ENCODE results near the gene VANGL2. TPM values are rescaled to one million over a fixed set of nuclear protein-coding genes. Genes with fewer than 3 reads are reported as not detected.

Gene VANGL2
- total RNA-seq, 4 donors from 2014 or later: 0.20 to 3.7 (median 2.7) TPM

DNA sequence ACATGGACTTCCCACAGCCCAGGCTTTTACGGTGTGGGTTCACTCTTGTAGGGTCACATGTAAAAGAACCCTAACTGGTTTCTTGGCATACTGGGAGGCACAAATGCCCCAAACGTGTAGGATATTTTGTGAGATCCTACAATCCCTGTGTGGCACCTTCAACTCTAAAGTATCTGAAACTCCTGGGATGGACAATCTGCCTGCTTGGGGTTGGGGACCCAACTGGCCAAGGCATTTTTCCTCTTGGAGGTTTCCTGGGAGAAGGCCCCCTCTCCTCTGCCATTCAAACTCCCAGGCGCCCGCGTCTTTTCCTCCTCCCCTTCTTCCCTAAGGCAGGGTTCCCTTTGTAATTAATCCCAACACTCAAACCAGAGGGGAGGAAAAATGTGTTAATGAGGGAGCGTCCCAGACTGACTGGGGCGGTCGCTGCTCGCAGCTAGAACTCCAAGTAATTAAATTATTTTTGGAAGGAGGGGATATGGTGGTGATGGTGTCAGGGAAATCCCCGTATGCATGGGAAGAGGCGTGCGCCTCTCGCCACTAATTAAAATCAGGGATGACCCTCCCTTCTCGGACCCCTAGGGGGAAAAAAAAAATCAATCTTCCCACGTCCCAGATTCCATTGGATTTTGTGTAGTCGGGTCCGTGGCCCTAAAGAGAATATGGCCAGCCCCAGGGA is 681 bp upstream of the VANGL2 start:
- Histone ChIP-seq H3K4me3 (peak overlapping the region; percentile 71 to 94 (median 90)), H3K9me3 (no peaks in the 10 kb centered on the region), H3K36me3 (no peaks in the 10 kb centered on the region), H3K27me3 (peaks cover 12% of the 10 kb centered on the region), H3K4me1 (peaks cover 0 to 20% (median 8%) of the 10 kb centered on the region in 4 donors), H3K27ac (peak overlapping the region; percentile 63 to 81 (median 78))
- in situ Hi-C loops (cut with MboI; ENCODE audit: low pct_ligation_motif_present in 1 of 4, low pct_unique_long_range_greater_than_20kb in 1 of 4, low sequenced_read_pairs in 3 of 4): no loop called here
- no peak for DNase-seq
- intact Hi-C loops (cut with DNase I; ENCODE audit: low total_unique reads): no loop called here
- TF ChIP-seq POLR2A (IDR thresholded peaks at IDR 0.05) (no peak), EP300 (IDR thresholded peaks at IDR 0.05; ENCODE audit: low read depth) (no peak), POLR2AphosphoS5 (IDR thresholded peaks at IDR 0.05) (no peak)
- TF ChIP-seq, protein P1, sequence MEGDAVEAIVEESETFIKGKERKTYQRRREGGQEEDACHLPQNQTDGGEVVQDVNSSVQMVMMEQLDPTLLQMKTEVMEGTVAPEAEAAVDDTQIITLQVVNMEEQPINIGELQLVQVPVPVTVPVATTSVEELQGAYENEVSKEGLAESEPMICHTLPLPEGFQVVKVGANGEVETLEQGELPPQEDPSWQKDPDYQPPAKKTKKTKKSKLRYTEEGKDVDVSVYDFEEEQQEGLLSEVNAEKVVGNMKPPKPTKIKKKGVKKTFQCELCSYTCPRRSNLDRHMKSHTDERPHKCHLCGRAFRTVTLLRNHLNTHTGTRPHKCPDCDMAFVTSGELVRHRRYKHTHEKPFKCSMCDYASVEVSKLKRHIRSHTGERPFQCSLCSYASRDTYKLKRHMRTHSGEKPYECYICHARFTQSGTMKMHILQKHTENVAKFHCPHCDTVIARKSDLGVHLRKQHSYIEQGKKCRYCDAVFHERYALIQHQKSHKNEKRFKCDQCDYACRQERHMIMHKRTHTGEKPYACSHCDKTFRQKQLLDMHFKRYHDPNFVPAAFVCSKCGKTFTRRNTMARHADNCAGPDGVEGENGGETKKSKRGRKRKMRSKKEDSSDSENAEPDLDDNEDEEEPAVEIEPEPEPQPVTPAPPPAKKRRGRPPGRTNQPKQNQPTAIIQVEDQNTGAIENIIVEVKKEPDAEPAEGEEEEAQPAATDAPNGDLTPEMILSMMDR (IDR thresholded peaks at IDR 0.05): no peak
- 37 to 52% methylated on average over 9 to 17 of the region's 17 CpGs for WGBS, 2 donors (ENCODE audit: low coverage in 1 of 2)

DNA sequence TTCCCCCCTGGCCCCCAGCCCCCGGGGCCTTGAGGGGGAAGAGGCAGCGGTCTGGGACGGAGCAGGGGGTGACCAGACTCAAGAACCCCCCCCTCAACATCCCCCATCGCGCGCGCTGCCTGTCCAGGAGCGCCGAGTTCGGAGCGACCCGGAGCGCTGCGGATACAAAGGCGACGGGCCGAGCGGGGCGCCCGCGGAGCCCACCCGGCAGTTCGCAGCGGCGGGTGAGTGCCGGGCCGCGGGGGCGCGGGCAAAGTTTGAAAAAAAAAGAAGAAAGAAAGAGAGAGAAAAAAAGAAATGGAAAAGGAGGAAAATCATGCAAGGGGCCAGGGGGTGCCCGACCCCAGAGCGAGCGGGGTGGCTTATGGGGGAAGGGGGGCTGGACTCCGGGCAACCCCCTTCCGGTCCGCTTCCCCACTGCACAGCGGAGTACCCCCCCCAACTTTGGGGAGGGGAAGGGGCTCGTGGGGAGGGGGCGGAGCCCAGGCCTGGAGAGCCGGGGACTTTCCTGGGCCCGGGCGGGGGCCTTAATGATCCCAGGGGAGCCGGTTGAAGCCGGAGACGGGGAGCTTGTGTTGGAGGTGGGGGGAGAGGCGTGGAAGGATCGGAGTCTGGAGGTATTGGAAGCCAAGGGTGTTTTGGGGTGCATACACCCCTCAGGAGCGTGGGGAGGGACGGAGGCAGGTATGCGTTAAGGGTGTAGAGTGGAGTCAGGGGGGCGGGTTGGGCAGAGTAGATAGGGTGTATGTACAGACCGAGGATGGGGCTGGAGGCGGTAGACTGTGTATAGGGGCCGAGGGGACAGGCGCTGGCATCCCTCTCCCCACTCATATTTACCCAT is 502 bp downstream of the VANGL2 start:
- Histone ChIP-seq H3K4me3 (peak overlapping the region; percentile 71 to 94 (median 90)), H3K9me3 (no peaks in the 10 kb centered on the region), H3K27me3 (peaks cover 12% of the 10 kb centered on the region), H3K36me3 (no peaks in the 10 kb centered on the region), H3K27ac (peak overlapping the region; percentile 63 to 81 (median 78)), H3K4me1 (peaks cover 0 to 20% (median 8%) of the 10 kb centered on the region in 4 donors)
- 3% methylated on average over 7 to 55 of the region's 55 CpGs for WGBS, 2 donors (ENCODE audit: low coverage in 1 of 2)
- peak; percentile 24 for DNase-seq
- TF ChIP-seq, protein P1 (IDR thresholded peaks at IDR 0.05): no peak
- no peak for TF ChIP-seq POLR2A (IDR thresholded peaks at IDR 0.05)
- no peak for TF ChIP-seq POLR2AphosphoS5 (IDR thresholded peaks at IDR 0.05)
- TF ChIP-seq EP300 (IDR thresholded peaks at IDR 0.05; ENCODE audit: low read depth): no peak
- intact Hi-C loops (cut with DNase I; ENCODE audit: low total_unique reads) (no loop called here), in situ Hi-C loops (cut with MboI; ENCODE audit: low pct_ligation_motif_present in 1 of 4, low pct_unique_long_range_greater_than_20kb in 1 of 4, low sequenced_read_pairs in 3 of 4) (no loop called here)

DNA sequence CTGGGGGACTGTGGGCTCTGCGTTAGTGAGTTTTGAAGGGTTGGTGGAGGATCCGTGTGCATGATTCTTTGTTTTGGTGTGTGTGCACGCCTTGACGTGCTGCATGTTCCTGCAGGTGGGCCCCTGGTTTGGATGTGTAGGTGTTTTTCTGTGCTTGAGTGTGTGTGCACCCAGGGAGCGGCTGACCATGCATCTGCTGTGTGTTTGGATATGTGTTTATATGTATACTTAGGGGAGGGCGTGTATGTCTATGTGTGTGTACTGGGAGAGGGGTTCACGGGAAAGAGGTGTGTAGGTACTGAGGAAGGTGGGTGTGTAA is 1.1 kb downstream of the VANGL2 start:
- Histone ChIP-seq H3K27ac (peak overlapping the region in 1 of 4 donors; percentile 81), H3K4me3 (peak overlapping the region in 3 of 4 donors; percentile 71 to 90 (median 90)), H3K9me3 (no peaks in the 10 kb centered on the region), H3K4me1 (peaks cover 0 to 20% (median 8%) of the 10 kb centered on the region in 4 donors), H3K36me3 (no peaks in the 10 kb centered on the region), H3K27me3 (peaks cover 12% of the 10 kb centered on the region)
- TF ChIP-seq, protein P1 (IDR thresholded peaks at IDR 0.05): no peak
- in situ Hi-C loops (cut with MboI; ENCODE audit: low pct_ligation_motif_present in 1 of 4, low pct_unique_long_range_greater_than_20kb in 1 of 4, low sequenced_read_pairs in 3 of 4): no loop called here
- intact Hi-C loops (cut with DNase I; ENCODE audit: low total_unique reads): no loop called here
- DNase-seq: no peak
- 38 to 46% methylated on average over 2 to 7 of the region's 7 CpGs for WGBS, 2 donors (ENCODE audit: low coverage in 1 of 2)

DNA sequence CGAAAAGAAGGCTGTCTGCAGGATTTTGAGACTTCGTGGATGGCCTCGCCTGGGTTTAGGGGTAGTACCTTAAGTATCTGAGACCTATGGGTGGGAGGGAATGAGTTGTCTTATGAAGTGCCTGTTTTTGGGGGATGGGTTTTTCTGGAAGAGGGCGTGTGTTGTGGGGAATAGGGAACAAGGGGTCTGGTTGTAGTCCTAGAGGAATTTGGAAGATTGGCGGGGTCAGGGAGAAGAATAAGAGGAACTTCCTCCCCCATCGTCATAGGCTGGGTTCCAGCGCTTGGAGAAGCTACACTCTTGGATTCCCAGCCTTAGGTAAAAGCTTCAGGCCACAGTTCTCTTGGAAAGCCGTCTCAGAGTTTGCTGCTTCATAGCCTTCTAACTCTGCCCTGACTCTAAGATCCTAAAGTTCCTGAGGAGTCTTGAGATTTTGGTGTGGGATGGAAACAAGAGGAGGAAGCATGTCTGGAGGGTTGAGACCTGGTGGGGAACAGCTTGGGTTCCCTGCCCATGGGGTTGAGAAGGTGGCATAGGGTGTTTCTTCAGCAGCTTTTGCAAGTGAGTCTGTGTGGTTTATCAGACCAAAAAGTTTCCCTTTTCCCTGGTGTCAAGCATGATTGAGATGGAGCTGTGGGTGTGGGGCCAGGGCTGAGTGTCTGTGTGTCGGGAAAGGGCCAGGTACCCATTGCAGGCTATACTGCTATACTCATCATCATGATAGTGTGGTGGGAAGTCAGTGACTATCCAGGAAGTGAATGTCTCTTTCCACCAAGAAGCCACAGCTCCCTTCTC is 1.8 kb downstream of the VANGL2 start:
- TF ChIP-seq, protein P1 (IDR thresholded peaks at IDR 0.05): no peak
- TF ChIP-seq POLR2AphosphoS5 (IDR thresholded peaks at IDR 0.05): no peak
- Histone ChIP-seq H3K9me3 (no peaks in the 10 kb centered on the region), H3K4me1 (peaks cover 0 to 20% (median 8%) of the 10 kb centered on the region in 4 donors), H3K4me3 (no peak overlapping the region), H3K27me3 (peaks cover 12% of the 10 kb centered on the region), H3K27ac (no peak overlapping the region), H3K36me3 (no peaks in the 10 kb centered on the region)
- intact Hi-C loops (cut with DNase I; ENCODE audit: low total_unique reads) (no loop called here), in situ Hi-C loops (cut with MboI; ENCODE audit: low pct_ligation_motif_present in 1 of 4, low pct_unique_long_range_greater_than_20kb in 1 of 4, low sequenced_read_pairs in 3 of 4) (no loop called here)
- no peak for DNase-seq
- 75 to 79% methylated on average over 3 to 9 of the region's 9 CpGs for whole genome bisulfite sequencing, 2 donors (ENCODE audit: low coverage in 1 of 2)

All from transverse colon (tissue), 4 donors.